ENCODE data around the gene MROH2A.

Gene MROH2A

DNA sequence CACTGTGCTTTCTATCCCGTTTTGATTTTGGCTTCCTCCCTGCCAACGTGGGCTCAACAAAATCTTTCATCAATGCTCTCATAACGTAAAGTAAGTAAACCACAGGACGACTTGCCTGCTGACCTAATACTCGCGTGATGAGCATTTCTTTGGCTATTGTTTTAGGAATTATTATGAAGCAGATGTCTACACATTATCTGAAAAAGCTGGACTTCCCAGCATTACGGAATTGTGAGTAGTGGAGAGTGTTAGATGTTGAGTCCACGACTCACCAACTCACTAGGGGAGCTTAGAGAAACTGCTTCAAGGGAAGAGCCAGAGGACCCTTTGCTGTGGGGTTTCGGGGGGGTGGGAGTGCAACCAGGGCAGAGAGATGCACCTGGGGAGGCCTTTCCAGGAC, 54.3 kb downstream of the MROH2A start:
- TF ChIP-seq POLR2AphosphoS5 (IDR thresholded peaks at IDR 0.05; ENCODE audit: low read depth, low read length) (no peak), SIN3A (IDR thresholded peaks at IDR 0.05; ENCODE audit: borderline replicate concordance, insufficient read depth, low read length) (no peak), FOXP2 (optimal IDR thresholded peaks at IDR 0.05; ENCODE audit: borderline replicate concordance, extremely low read depth, extremely low read length, insufficient read depth) (no peak), TAF1 (IDR thresholded peaks at IDR 0.05; ENCODE audit: borderline replicate concordance, insufficient read depth, low read length) (no peak)
- TF ChIP-seq, protein P1, sequence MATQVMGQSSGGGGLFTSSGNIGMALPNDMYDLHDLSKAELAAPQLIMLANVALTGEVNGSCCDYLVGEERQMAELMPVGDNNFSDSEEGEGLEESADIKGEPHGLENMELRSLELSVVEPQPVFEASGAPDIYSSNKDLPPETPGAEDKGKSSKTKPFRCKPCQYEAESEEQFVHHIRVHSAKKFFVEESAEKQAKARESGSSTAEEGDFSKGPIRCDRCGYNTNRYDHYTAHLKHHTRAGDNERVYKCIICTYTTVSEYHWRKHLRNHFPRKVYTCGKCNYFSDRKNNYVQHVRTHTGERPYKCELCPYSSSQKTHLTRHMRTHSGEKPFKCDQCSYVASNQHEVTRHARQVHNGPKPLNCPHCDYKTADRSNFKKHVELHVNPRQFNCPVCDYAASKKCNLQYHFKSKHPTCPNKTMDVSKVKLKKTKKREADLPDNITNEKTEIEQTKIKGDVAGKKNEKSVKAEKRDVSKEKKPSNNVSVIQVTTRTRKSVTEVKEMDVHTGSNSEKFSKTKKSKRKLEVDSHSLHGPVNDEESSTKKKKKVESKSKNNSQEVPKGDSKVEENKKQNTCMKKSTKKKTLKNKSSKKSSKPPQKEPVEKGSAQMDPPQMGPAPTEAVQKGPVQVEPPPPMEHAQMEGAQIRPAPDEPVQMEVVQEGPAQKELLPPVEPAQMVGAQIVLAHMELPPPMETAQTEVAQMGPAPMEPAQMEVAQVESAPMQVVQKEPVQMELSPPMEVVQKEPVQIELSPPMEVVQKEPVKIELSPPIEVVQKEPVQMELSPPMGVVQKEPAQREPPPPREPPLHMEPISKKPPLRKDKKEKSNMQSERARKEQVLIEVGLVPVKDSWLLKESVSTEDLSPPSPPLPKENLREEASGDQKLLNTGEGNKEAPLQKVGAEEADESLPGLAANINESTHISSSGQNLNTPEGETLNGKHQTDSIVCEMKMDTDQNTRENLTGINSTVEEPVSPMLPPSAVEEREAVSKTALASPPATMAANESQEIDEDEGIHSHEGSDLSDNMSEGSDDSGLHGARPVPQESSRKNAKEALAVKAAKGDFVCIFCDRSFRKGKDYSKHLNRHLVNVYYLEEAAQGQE (IDR thresholded peaks at IDR 0.05; ENCODE audit: insufficient read depth in 1 of 2, low read depth in 2 of 2, low read length in 2 of 2) = no peak

DNA sequence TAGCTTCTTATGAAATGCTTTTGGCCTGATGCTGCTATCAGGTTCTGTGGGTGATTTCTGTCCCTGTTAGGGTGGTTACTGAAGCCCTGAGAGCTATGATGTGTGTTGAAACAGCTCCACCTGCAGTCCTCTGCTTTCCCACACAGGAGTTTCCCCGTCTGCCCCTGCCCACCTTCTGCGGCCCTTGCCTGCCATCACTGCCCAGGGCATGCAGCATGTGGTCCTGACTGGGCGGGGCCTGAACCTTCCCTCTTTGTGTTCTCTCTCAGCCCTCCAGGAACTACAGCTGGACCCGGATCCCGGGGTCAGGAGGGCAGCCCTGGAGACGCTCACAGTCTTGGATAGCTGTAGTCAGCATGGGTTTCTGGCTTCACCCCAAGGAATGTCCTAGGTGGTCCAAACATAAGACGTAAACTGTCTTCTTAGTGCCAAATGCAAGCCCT, 54.8 kb downstream of the MROH2A start:
- TF ChIP-seq SIN3A (IDR thresholded peaks at IDR 0.05; ENCODE audit: borderline replicate concordance, insufficient read depth, low read length) = no peak
- TF ChIP-seq TAF1 (IDR thresholded peaks at IDR 0.05; ENCODE audit: borderline replicate concordance, insufficient read depth, low read length) = no peak
- TF ChIP-seq, protein P1 (IDR thresholded peaks at IDR 0.05; ENCODE audit: insufficient read depth in 1 of 2, low read depth in 2 of 2, low read length in 2 of 2) = no peak
- TF ChIP-seq POLR2AphosphoS5 (IDR thresholded peaks at IDR 0.05; ENCODE audit: low read depth, low read length) = no peak
- no peak for TF ChIP-seq FOXP2 (optimal IDR thresholded peaks at IDR 0.05; ENCODE audit: borderline replicate concordance, extremely low read depth, extremely low read length, insufficient read depth)

DNA sequence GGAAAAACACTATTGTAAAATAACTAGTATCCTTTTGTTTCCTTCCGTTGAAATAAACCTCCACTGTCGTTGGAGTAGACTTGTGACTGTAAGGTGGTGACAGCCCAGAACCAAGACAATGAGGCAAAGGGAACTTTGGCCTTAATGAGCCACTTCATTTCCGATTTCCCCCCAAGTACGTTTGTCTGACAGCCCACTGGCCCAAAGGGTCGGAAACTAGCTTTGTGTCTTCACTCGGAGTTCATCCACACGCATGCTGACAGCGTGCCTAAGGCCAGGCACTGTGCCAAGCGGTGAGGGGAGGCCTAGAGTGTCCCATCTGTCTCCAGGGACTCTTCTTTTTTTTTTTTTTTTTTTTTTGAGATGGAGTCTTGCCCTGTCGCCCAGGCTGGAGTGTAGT, 55.2 kb downstream of the MROH2A start:
- TF ChIP-seq POLR2AphosphoS5 (IDR thresholded peaks at IDR 0.05; ENCODE audit: low read depth, low read length) (no peak), SIN3A (IDR thresholded peaks at IDR 0.05; ENCODE audit: borderline replicate concordance, insufficient read depth, low read length) (no peak), FOXP2 (optimal IDR thresholded peaks at IDR 0.05; ENCODE audit: borderline replicate concordance, extremely low read depth, extremely low read length, insufficient read depth) (no peak), TAF1 (IDR thresholded peaks at IDR 0.05; ENCODE audit: borderline replicate concordance, insufficient read depth, low read length) (no peak)
- TF ChIP-seq, protein P1 (IDR thresholded peaks at IDR 0.05; ENCODE audit: insufficient read depth in 1 of 2, low read depth in 2 of 2, low read length in 2 of 2) = no peak

DNA sequence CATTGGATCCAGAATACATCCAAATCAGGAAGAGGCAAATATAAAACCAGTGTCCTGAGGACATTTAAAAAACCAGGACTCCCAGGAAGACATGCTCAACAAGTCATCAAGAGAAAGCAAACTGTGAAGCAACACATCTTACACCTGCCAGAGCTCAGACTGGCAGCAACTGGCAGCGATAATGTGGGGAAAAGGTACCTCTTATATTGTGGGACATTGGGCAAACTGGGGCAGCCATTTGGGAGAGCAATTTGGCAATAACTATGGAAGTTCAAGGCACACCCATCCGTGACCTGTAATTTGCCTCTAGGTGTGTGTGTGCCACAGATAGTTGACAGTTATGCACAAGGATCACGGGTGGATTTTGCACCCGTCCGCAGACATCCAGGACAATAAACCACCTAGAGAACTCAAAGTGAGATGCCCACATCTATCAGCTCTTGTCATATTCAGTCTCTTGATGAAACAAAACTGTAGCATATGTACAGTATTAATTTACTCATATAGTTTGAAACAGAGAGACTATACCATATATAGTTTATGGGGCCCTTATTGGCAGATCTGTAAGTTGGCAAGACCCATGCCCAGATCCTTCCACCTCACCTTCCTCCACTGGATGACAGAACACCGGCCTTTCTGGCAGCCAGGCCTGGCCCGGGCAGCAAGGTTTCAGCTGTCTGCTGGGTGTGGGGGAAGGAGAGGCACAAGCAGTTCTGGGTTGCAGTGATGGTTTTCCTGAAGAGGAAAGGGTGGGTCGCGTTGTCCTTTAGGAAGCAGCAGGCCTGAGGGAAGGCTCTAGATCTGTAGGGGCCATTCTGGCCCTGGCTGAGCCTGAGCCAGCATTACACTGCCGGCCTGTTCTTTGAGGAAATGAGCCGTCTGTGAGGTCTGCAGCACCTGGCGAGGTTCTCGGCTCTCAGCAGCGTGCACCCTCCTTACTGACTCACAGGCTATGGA, 57.4 kb downstream of the MROH2A start:
- TF ChIP-seq SIN3A (IDR thresholded peaks at IDR 0.05; ENCODE audit: borderline replicate concordance, insufficient read depth, low read length) (no peak), FOXP2 (optimal IDR thresholded peaks at IDR 0.05; ENCODE audit: borderline replicate concordance, extremely low read depth, extremely low read length, insufficient read depth) (no peak), POLR2AphosphoS5 (IDR thresholded peaks at IDR 0.05; ENCODE audit: low read depth, low read length) (no peak)
- TF ChIP-seq, protein P1 (IDR thresholded peaks at IDR 0.05; ENCODE audit: insufficient read depth in 1 of 2, low read depth in 2 of 2, low read length in 2 of 2) = no peak
